ENCODE measurements around the gene PTPN14.
A peak's percentile ranks its signal among the peaks of the same experiment; 100 is the strongest.

PTPN14 gene

GRCh38 chr1:214360116-214360515 is 191.3 kb downstream of the PTPN14 start:
- no peak for DNase-seq

- no peak for DNase-seq
Measured at GRCh38 chr1:214354440-214355148, 196.8 kb downstream of the PTPN14 start.

DNA sequence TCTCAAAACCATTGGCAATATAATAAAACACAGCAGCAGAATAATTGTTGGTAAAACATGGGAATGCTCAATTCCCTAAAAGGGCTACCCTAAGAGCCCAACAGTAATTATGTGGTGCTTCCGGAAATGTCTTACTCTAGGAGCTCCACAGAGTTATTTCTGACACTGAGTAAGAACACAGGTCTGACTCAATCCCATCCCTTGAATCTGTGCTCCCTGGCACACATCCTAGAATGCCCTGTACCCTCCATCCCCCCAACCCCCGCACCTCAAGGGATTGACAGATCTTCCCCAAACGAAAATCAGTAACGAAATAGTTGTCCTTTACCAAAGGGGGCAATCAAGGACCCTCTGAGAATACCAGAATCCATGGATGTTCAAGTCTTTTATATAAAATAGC is 198.6 kb downstream of the PTPN14 start:
- no peak for DNase-seq

DNA sequence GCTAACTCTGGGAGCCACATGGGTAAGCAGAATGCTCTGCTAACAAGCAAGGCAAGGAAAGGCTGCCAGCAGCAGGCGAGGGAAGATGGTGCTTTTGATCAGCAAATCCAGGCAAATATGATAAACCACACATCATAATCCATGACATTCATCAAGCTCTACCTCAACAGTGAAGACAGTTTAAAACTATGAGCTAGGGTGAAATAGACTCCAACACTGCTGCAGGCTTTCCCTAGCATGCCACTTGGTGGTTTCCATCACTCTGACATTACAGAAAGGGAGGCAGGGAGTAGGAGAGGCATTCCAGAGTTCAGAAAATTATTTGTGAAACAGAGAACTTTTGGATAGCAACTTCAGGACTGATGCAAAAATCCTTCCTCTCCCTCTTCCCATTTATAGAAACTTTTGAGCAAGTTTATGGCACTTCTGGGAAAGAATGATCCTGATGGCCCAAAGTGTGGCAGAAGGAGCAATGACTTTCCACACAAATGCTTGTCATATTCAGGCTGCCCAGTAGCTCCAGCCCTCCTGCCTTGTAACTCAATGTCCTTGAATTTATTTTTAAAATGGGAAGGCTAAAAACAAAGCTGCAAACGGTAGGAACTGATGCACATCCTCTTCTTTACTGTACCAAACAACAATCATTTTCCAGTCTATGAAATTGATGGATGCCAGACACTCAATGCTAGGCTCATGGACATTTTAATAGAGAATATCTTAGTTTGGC is 199.7 kb downstream of the PTPN14 start:
- DNase-seq, result no peak

DNA sequence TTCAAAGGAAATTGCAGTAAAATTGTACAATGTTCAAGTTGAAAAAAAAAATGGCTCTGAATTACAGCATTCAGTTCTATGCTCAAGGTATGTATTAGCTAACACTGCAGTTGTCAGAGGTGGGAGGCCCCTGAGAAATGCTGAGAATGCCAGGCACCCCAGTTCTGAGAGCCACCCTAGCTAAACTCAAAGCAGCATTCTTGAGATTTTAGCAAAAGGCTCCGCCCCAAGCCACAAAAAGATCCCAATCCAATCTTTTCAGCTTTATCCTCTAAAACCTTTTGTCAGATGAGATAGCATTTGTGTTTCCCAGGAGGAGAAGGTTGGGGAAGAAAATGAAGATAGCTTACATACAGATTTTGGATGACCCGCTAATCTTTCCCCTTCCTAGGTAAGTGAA is 201.6 kb downstream of the PTPN14 start:
- no peak for DNase-seq

GRCh38 chr1:214349008-214349407 is 202.4 kb downstream of the PTPN14 start:
- DNase-seq, result no peak

DNA sequence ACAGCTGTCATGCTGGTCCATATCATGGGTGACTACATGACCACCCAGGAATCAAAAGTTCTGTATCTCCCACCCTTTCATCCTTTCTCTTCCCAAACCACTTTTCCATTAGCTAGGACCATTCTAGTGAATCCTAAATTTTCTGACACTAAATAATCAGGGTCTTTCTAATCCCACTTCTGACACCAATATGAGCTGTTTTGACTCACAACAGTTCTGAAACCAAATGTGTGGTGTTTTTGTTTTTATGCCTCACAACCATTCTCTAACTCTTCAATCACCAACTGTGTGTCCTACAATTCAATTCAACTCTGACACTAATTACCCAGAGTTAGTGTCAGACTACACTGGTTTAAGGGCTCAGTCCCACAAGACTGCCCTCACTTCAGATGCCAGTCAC is 206.5 kb downstream of the PTPN14 start:
- DNase-seq, result no peak

DNA sequence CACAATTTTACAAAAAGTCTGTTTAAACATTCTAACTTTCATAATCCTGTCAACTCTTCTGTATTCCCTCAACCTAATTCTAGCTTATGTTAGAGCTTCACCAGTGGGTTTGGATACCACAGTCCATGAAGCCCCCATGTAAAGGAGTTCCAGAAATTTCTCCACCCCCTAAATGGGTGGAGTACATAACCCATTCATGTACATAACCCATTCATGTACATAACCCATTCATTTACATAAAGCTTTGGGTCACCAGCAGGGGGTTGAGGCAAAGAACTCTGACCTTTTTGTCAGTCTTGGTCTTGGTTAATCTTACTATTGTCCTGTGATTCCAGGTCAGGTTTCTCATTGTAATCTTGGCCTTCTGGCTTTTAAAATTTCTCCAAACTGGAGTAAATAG is 208.9 kb downstream of the PTPN14 start:
- DNase-seq, result no peak

GRCh38 chr1:214341932-214342331 is 209.5 kb downstream of the PTPN14 start:
- DNase-seq, result no peak

- DNase-seq, result no peak
Measured at GRCh38 chr1:214341459-214341858, 209.9 kb downstream of the PTPN14 start.

DNA sequence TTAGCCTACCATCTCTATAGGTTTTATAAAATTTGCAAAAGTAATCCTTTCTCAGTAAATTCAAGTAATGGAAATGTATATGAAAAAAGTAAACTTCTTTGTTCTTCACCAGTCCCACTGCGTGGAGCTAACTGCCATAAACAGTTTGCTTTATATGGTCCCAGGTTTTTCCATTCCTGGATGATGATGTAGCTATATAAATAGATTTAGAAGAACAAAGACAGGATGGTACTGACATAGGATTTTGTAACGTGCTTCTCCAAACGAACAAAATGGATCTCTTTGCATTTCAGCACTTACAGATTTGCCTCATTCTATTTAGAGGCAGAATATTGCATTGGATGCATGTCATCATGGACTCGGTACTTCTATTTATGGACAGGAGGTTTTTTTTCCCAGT is 213.2 kb downstream of the PTPN14 start:
- DNase-seq, result no peak

- no peak for DNase-seq
Measured at GRCh38 chr1:214337511-214337910, 213.9 kb downstream of the PTPN14 start.

DNA sequence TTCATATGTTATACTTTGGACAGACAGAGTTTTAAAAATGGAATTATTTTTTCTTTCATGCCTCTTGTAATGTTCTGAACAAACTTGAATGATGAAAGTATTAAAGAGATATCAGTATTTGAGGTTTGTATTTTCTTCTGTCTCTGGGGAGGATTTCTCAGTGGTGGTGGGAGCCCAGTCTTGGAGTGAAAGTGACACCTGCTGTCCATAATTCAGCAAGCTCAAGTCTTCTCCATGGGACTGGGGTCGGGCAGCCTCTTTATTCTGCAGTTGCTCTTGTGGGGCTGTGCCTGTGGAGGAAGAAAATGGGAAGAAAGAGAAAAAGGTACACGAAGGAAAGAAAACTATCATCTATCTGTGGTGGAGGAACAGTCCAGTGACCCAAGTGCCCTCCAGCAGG is 214.4 kb downstream of the PTPN14 start:
- no peak for DNase-seq

GRCh38 chr1:214335567-214335966 is 215.8 kb downstream of the PTPN14 start:
- no peak for DNase-seq

DNA sequence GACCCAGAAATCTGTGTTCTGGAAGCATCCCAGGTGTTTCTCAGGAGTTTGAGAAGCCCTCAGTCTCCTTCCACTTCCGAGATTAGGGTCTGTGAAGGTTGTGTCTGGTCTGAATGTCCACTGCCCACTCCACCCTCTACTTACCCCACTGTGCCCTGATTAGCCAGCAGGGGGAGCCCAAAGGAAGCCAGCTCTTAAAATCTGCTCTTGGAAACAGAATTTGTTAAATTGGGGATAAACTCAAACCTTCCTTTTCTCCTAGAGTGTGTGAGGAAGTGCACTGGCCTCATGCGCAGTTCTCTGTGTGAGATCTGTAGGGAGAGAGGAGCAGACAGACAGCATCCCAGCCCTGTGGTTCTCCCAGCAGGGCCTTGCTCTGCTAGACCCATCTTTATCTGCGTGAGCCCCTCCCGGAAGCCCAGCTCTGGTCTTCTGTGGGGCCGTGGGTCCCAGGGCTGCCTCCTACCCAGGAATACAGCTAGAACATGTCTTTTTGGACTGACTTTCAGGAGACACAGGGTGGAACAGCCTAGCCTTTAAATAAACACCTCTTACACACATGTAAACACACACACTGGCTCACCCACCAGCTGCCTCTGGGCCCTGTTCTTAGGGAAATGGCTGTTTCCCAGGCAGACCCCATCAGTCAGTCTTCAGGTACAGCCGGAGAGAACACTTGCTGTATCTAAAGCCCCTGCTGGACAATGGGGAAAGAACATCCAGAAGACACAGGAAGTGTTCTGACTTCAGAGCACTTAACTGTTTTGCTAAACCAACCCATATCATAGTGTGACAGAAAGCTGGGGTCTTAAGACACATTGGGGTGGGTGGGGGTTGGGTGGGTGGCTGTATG is 218.2 kb downstream of the PTPN14 start:
- DNase-seq, result peak in 1 of 2 donors; percentile 59

DNA sequence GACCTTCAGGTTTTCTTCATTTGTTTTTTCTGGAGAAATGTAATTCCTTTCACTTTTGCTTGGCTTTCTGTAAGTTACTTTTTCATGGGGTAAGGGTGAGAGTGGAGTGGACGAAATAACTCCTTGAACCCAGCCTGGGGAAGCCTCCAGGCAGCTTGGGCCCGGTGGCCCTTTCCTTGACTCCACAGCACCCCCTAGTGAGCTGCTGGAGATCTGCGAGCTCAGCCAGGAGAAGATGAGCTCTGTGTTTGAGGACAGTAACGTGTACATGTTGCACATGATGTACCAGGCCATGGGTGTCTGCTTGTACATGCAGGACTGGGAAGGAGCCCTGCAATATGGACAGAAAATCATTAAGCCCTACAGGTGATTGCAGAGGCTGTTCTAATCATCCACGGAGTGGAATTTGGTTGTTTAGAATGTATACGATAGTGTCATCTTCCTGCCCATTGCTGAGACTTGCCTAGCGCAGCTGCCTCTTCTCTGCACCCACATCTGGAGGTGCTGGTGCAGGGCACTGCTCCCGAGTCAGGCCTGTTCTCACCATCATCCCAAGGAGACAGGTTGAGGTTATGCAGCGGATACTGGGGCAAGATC is 219.5 kb downstream of the PTPN14 start:
- peak in 1 of 2 donors; percentile 77 for DNase-seq

- DNase-seq, result no peak
Measured at GRCh38 chr1:214331180-214331579, 220.2 kb downstream of the PTPN14 start.

DNA sequence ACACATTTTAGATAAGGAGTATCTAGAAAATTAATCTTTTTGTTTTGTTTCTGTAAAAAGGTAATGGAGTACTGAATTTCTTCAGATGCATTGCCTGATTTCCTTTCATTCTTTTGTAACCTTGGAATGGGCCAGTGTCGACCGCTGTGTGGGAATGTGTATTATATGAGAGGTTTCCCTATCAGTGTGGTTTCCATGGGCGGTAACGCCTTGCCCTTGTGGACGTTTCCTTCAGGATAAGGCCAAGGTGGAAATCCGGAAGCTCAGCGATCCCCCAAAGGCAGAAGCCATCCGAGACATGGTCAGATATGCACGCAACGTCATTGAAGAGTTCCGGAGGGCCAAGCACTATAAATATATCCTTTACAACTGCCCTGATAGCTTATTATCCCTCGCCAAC is 220.7 kb downstream of the PTPN14 start:
- DNase-seq, result no peak

DNA sequence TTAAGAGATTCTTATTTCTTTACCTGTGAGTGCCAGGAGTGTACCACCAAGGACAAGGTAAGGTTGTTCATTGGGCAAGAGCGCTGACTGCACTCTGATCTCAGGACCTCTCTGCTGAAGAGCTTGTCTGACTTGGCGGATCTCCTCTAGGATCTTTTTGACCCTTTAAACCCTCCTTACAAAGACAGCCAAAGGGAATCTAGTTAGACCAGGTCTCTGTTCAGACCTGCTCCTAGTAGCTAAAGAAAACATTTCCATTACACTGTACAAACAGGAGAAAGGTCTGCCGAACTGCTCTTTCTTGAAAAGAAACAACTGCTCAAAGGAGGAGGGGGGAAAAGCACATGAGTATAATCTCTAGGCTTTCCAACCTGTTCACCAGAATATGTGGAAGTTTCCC is 221.2 kb downstream of the PTPN14 start:
- DNase-seq, result no peak

GRCh38 chr1:214329470-214330220 is 221.8 kb downstream of the PTPN14 start:
- no peak for DNase-seq

DNA sequence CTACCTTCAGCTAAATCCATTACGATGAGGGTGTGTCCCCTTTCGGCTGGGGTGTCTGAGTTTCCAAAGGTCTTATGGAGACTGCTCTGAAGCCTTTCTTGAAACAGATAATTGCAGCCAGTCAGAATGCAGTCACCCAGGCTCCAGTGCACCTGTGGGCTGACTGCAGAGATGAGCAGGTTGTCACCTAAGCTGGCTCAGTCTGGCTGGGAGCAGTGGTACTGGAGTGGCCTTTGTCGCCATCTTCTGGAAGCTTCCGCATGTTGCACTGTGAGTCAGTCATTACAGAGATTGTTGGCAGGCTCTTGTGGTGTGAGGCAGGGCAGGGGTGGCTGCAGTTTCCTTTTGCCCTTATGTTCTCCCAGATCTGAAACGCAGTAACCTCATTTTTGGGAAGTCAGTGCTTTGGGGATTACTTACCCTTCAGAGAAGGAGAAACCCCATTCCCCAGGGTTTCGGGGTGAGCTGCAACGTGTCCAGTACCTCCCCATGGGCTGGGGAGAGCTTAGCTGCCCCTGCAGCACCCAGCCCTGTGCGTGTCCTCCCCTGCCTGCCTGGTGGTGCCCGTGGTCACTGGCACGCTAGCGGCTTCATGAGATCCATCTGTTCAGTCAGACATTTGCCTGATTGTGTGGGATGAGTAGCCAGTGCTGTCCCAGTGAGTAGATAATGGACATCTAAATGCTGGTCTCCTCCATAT is 222.5 kb downstream of the PTPN14 start:
- peak; percentile 48 to 83 for DNase-seq

- no peak for DNase-seq
Measured at GRCh38 chr1:214327514-214327913, 223.9 kb downstream of the PTPN14 start.

Measured in inflammatory macrophage treated with lipopolysaccharide for 1 hour (primary cell).